Stimulated activated CD4-positive, alpha-beta T cell treated with anti-CD3 and anti-CD28 coated beads, Interleukin-1b, Interleukin-23, amount 100 ng/mL, for 24 hours (primary cell): ENCODE results near the gene C16orf82.
"Not testable (repeated sequence)": the region's sequence is repeated elsewhere in the genome, so short reads cannot be mapped to it uniquely, and the experiment has no call there.

Source experiments
- DNase-seq, 4 experiments: peaks; one replicate each; pipeline ENCODE4 v3.0.0-alpha.2; 2020; ENCODE audit warnings: low read depth in 4 of 4, low spot score in 1 of 4

C16orf82 gene

DNA sequence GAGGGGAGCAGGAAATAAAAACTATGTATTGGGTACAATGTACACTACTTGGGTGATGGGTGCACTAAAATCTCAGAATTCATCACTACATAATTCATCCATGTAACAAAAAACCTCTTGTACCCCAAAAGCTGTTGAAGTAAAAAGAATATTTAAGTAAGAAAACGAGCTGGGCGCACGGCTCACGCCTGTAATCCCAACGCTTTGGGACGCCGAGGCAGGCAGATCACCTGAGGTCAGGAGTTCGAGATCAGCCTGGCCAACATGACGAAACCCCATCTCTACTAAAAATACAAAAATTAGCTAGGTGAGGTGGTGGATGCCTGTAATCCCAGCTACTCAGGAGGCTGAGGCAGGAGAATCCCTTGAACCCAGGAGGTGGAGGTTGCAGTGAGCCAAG, 19.3 kb downstream of the C16orf82 start:
- not testable (repeated sequence) for DNase-seq

DNA sequence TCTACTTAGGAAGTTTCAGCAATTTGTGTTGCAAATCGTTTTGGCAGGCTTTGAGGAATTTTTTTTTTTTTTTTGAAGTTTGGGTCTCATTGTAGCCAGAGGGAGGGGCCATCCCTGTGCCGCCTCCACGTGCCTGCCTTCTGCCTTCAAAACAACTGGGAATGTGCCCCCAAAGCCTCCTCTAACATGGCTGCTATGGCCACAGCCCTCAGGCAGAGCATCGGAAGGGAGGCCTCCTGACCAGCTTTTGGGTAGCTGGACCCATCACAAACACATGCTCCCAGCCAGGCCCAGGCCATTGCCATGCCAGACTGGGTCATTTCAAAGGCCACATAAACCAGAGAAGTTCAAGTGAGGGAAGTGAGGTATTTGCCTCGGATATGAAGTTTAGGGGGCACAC, 21.5 kb downstream of the C16orf82 start:
- no peak for DNase-seq

DNA sequence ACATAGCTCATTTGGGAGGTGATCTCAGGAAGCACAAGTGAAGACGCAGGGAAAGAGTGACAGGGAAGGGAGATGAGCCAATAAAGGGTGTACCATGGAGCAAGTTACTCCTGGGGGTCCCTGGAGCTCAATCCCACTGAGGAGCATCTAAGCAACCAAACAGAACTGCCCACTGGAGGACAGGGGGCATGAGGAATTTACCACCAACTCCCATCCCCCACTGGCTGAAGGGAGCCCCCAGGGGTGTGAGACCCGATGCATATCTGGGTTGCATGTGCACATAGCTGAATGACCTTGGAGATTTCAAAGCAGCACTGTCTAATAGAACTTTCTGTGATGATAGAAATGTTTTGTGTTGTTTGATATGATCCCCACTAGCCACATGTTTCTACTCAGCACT, 29.6 kb downstream of the C16orf82 start:
- no peak for DNase-seq

DNA sequence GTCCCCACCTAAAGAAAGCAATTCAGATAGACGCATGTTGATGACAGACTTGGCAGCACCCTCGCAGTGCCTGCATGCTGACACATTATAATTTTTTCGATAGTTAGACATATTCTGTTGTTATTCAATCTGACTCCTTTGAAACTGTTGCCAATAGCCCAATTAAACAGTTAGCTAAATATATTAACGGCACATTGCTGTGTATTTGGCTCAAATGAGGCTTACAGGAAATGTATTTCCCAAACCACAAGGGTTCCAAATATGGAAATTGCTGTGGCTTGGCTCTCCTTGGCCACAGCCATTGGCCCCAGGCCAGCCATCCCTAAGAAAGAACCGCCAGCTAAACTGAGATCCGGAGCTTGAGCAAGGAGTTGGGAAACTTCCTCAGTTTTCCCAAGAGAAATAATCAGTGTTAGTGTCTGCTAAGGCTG, 31.1 kb downstream of the C16orf82 start:
- no peak for DNase-seq

DNA sequence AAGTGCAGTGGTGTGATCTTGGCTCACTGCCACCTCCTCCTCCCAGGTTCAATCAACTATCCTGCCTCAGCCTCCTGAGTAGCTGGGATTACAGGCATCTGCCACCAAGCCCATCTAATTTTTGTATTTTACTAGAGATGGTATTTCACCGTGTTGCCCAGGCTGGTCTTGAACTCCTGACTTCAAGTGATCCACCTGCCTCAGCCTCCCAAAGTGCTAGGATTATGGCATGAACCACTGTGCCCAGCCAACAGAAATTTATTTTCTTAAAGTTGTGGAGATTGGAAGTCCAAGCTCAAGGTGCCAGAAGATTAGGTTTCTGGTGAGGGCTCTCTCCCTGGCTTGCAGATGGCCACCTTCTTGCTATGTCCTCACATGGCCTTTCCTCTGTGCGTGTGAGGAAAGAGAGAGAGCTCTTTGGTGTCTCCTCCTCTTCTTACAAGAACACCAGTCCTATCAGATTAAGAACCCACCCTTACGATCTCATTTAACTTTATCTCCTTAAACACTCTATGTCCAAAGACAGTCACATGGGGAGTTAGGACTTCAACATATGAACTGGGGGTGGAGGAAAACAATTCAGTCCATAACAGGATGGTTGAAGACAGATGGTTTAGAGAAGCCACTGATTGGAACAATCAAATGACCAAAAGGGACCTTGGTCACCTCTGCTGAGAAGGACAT, 31.8 kb downstream of the C16orf82 start:
- DNase-seq, result no peak

DNA sequence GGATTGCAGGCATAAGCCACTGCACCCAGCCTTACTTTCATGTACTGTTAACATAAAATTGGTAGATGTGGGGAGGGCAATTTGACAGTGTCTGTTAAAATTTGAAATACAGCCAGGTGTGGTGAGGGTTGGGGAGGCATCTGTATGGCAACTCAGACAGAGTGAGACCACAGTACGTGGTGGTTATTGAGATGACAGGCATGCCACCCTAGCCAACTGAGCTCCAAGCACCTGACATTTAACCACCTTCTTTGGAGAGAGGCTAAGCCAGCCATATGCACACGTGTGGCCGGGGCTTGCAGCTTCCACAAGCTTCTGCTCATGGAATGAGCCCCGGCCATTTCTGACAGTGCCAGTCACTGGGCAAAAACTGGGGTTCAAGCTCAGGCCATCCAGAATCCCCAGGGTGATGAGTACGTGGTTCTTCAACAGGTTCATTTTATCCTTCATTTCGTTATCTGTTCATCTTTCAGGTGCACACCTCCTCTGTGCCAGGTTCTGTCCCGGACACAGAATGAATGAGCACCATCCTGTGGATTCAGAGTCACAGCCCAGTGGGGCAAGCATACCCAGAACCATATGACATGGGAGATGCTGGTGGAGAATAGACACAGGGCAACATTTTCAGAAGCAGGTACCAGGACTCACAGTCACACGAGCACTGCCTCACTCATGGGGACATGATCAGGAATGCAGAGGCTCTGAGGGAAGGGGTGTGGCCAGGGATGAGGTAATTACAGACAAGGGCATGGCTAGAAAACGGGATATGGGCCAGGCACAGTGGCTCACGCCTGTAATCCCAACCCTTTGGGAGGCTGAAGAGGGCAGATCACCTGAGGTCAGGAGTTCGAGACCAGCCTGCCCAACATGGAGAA, 36.2 kb downstream of the C16orf82 start:
- DNase-seq, result no peak

DNA sequence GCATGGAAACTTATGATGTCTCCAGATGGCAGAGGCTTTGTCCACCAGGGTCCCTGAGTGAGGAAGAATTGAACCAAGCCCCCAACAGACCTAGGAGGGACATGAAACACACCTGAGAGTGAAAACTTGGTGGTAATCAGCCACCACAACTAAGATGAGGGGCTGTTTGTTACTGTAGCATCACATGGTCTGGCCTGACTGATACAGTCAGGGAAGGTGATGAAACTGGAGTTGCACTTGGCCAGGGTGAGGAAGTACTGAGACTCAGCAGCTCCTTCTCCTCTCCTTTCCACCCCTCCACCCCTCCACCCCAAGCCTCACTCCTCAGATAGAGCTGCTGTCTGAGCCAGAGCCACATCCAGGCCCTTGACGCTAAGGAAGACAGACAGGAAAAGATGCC, 37.2 kb downstream of the C16orf82 start:
- DNase-seq, result no peak

DNA sequence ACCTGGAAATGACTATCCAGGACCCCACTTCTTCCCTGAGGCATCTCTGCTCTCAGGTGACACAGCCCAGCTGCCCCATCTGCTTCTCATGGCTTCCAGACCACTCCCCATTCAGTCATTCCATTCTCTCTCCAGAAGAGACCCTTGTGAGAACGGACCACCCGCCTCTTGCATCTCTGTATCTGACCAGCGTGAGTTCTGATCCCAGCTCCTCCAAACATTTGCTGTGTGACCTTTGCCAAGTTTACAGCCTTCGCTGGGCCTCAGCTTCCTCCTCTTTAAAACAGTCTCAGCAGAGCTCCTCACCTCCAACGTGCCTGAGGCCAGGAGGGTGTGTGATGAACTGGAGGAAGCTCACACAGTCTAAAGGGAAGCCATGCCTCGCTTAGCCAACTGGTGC, 39.6 kb downstream of the C16orf82 start:
- DNase-seq, result no peak

DNA sequence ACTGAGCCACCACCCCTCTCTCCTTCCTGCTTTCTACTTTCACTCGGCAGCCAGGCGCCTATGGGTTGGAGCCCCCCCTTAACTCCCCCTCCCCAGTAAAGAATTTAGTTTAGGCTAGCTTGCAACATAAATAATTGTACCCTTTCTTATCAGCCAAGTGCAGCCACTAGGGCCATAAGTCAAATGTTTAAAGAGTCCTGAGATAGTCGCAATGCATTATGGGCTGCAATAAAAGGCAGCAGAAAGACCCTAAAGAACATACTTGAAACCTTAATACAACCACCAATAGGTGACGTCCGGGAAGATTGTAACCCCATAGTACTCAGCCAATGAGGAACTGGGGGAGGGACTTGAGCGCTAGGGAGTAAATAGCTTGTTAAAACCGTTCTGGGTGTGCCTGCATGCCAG, 40.5 kb downstream of the C16orf82 start:
- DNase-seq, result no peak

DNA sequence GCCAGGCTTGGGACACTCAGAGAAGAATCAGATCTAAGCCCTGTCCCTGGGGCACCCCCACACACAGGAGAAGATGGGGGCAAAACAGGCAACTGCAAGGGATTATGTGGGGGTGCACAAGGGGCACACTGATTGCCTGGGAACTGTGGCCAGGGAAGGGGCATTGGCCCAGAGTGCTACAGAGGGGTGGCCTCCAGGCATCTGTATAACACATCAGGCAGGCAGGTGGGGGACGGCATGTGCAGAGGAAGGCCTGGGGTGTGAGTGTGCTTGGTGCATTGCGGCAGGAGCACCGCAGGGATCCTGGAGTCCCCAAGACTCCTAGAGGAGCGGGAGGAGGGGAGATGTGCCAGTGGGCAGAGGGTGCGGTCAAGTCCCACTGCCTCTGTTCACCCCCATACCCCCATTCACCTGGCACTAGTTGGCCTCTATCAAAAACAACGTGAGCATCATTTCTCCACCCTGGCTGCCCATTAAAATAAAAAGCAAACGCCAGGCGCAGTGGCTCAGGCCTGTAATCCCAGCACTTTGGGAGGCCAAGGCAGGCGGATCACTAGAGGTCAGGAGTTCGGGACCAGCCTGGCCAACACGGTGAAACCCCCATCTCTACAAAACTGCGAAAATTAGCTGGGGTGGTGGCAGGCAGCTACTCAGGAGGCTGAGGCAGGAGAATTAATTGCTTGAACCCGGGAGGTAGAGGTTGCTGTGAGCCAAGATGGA, 41.5 kb downstream of the C16orf82 start:
- DNase-seq, result no peak

DNA sequence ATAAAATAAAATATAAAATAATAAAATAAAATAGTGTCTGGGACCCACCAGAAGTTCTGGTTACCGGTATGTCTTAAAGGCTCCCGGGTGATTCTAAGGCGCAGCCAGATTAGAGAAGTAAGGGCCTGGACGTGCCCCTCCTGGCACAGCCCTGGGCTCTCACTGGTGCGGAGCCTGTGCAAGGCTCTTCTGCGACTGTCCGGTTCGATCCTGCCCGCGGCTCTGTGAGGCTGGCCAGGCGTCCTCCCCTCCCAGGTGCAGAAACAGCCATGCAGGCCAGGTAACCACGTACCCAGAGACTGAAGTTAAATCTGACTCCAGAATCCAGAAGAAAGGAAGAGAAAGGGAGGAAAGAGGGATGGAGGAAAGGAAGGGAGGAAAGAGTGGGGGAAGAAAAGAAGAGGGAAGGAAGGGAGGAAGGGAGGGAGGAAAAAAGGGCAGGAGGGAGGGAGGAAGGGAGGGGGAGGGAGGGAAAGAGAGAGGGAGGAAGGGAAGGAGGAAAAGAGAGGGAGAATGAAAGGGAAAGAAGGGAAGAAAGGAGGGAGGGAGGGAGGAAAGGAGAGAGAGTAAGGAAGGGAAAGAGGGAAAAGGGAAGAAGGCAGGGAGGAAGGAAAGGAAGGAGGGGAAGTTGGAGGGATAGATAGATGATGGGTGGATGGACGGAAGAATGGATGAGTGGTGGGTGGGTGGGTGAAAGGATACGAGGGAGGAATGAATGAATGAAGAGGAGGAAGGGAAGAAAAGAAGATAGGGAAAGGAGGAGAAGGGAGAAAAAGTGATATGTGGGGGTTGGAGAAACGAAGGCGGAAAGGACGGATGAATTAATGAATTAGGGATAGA, 42.3 kb downstream of the C16orf82 start:
- no peak for DNase-seq

DNA sequence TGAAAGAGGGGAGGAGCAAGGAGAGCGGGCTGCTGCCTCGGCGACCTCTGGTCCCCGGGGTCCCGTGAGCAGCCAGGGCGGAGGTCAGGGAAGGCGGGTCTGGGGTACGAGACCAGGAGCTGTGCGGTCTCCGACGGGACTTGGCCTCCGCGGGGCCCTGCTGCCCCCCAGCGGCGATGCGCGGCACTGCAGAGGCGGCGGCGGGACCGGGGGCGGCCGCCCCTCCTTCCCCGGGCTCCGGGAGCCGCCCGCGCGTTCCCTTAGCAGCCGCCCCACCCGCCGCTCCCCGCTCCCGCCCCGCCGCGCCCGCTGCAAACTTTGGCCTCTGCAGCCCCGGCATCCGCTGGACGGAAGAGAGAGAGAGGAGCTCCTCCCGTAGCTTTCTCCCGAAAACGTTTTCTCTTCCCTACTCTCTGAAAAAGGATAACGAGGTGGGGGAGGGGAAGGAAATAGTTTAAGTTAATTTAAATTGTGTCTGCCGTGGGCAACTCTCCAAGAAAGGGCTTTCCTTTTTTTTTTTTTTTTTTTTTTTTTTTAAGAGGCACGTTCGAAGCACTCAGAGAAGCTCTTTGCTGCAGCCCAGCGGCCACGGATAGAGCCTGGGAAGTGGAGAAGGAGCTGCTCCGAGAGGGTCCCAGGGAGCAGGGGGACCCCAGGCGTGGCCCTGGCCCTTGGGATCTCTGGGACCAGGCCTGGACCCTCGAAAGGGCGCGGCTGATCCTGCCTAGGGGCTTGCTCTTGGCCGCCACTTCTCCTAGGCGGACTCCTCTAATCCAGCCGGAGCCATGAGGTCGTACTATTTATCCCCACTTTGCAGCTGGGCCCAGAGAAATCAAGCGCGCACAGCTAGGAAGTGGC, 43.2 kb downstream of the C16orf82 start:
- DNase-seq, result peak; percentile 49 to 73 (median 70)

DNA sequence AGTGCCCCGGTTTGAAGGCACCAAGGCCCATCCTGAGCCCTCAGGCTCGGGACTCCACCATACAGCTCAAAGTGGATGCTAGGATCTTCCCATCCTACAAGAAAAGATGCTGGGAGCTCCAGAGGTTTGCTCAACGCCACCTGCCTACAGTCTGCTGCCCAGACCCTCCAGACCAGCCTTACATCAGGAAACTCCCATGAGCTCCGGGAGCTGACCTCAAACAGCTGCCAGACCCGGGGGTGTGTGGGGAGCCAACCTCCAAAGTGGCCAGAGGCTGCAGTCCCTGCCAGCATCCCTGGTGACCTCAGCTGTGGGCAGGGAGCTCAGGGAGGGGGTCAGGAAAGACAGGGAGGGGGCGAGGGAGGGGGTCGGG, 43.8 kb downstream of the C16orf82 start:
- DNase-seq, result no peak

DNA sequence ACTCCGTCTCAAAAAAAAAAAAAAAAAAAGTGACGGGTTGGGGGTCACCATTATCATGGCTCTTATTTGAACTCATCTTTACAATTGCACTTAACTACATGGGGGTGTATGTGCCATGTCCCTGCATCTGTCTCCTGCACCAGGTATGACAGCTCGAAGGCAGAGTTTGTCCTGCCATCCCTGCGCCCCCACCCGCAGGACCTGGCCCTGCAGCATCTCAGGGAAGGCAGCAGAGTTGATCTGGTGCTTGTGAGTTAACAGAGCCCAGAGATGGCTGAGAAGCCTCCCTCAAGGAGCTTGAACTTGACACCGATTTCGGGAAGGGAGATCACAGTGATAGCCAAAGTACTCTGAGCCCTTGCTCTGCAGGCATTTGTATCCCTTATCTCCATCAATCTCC, 44.8 kb downstream of the C16orf82 start:
- no peak for DNase-seq

DNA sequence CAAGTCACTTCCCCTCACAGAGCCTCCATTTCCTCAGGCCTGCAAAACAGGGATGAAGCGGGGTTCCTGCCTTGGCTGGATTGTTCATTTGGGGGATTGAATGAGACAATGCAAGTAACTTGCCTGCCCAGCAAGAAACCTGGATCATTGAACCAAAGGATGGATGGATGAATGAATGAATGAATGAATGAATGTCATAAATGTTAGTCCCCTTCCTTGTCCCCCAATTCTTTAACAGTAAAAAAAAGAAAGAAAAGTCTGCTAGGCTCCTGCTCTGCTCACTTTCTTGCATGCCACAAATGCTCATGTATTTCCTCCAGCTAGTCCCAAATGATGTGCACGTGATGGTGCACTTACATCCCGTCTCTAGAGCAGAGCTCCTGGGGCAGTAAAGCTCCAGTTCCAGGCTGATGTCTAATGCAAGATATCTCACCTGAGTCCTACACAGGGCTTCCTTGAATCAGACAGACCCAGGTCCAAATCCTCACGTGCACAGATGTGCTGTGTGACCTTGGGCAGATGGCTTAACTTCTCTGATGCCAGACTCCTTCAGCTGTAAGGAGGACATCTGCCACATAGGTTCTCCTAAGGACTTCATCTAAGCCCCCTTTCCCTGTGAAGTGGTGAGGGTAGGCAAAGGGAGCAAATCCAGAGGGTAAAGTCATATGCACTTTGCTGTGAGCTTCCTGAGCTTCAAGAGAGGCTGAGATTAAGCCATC, 45.5 kb downstream of the C16orf82 start:
- DNase-seq, result no peak

DNA sequence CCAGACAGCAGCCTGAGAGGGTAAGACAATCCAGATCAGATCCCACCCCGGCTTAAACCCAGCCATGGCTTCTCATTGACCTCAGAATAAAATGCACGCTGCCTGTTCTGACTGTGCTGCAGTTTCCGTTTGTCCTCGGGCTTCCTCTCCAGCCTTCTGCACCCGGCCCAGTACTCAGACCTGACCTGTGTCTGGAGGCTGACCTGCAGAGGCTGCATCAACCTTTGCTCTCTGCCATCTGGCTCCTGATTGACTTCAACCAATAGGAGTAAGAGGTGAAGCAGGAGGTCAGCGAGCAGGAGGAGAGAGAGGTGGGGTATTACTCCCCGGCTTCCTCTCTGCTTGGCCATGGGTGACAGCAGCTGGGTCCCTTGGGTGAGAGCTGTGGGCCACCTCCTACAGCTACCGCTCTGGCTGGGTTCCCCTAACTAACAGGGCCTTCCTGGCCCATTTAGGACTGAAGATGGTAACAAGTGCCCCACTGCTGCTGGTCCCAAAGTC, 46.7 kb downstream of the C16orf82 start:
- no peak for DNase-seq

DNA sequence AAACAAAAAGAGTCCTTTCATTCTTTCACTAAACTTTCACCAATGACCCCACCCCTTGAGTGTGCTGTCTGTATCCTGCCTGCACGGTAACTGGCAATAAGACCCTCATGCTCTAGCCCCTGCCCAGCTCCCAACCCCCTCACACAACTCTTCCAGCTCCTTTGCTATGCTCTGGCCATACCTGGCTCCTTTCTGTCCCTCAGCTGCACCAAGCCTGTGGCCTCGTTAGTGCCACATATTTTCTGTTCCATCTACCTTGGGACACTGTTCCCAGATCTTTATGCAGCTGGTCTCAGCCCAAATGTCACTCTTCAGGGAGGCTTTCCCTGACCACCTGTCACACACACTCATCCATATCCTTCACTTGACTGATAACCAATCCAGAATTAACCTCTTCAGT, 47.3 kb downstream of the C16orf82 start:
- DNase-seq, result no peak

DNA sequence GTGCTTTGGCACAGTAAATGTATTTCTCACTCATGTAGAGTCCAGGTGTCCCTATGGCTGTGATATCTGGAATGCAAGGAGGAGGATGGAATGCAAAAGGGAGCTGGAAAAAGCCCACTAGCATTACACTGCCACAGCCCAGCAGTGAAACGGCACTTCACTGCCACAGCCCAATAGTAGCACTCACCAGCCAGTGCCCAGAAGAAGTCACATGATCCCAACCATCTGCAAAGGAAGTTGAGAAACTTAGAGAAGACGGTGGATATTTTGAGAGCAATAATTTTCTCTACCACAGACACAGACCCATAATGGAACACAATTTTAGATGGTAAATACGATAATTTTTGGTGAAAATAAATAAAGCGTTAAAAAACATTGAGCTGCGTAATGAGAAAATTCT, 51.8 kb downstream of the C16orf82 start:
- no peak for DNase-seq
